ENCODE results near the gene MEIOSIN. TPM values are rescaled to one million over a fixed set of nuclear protein-coding genes. Genes with fewer than 3 reads are reported as not detected.
A peak's percentile ranks its signal among the peaks of the same experiment; 100 is the strongest.

Gene MEIOSIN
- total RNA-seq, 6 experiments from 2014 or later, result 0.24 TPM; not detected in 5

DNA sequence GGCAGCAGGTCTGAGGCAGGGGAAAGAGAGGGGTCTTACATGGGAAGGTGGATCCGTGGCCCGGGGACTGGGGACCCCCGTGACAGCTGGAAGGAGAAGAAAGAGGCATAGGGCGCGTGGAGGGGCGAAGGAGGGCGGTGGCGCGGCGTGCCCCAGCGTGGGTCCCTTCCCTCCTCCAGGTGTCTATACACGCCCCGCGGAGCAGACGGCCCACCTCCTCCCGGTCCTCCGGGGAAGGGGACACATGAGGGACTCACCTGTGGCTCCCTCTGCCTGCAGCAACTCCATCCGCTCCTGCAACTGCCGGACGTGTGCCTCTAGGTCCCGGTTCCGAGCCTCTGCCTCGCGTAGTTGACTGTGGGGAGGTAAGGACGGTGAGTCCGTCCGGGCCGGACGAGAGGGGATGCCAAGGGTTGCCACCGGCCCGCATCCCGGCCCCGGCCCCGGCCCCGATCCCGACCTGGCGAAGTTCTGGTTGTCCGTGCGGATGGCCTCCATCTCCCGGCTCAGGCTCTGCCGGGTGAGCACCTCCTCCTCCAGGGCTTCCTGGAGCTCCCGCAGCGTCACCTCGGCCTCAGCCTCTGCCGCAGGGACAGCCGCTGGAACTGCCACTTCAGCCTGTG, 38.2 kb downstream of the MEIOSIN start:
- Histone ChIP-seq H3K27ac (peak overlapping the region in 1 of 3 donors; percentile 72), H3K36me3 (no peaks in the 10 kb centered on the region), H3K4me3 (peak overlapping the region; percentile 33 to 91 (median 76)), H3K27me3 (no peaks in the 10 kb centered on the region), H3K4me1 (peaks cover 0 to 17% (median 7%) of the 10 kb centered on the region in 4 donors), H3K9me3 (no peaks in the 10 kb centered on the region)
- intact Hi-C loops (cut with DNase I), result no loop called here
- no peak for ATAC-seq
- TF ChIP-seq, protein P1, sequence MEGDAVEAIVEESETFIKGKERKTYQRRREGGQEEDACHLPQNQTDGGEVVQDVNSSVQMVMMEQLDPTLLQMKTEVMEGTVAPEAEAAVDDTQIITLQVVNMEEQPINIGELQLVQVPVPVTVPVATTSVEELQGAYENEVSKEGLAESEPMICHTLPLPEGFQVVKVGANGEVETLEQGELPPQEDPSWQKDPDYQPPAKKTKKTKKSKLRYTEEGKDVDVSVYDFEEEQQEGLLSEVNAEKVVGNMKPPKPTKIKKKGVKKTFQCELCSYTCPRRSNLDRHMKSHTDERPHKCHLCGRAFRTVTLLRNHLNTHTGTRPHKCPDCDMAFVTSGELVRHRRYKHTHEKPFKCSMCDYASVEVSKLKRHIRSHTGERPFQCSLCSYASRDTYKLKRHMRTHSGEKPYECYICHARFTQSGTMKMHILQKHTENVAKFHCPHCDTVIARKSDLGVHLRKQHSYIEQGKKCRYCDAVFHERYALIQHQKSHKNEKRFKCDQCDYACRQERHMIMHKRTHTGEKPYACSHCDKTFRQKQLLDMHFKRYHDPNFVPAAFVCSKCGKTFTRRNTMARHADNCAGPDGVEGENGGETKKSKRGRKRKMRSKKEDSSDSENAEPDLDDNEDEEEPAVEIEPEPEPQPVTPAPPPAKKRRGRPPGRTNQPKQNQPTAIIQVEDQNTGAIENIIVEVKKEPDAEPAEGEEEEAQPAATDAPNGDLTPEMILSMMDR (IDR thresholded peaks at IDR 0.05), result no peak
- no peak for TF ChIP-seq POLR2A (IDR thresholded peaks at IDR 0.05)
- DNase-seq, result peak in 2 of 3 donors; percentile 46 to 68
- 58% methylated on average over 6 of the region's 46 CpGs for WGBS (ENCODE audit: insufficient coverage, low coverage, low lambda C conversion rate, missing lambda C conversion rate)

DNA sequence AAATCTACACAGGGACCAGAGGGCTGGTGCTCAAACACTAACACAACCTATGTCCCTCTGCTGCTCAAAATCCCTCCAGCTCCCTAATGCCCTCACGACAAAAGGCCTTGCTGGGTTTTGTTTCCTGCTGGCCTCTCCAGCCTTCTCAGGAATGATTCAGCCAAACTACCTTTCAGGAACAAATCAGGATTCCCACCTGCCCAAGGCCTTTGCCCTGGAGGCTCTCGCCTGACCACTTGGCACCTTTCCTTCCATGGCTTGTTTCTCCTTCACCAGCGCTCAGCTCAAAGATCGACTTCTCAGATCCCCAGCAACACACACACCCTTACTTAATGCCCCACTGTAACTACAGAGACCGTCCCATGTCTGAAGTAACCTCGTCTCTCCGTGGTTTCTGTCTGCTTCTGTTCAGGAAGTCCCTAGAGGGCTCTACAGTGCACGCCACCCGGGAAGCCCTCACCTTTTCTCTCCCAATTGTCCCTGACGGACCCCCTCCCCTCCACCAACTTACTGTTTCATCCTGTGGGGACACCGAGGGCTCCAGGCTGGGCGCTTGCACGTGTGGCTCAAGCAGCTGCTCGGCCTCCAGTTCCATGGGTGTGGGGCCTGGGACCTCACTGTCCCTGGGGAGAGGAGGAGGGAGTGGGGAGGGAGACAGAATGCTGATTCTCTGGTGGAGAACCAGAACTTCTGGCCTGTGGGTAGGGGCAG, 39.0 kb downstream of the MEIOSIN start:
- ATAC-seq, result no peak
- no peak for DNase-seq
- Histone ChIP-seq H3K27me3 (no peaks in the 10 kb centered on the region), H3K9me3 (no peaks in the 10 kb centered on the region), H3K27ac (peak overlapping the region in 1 of 3 donors; percentile 8), H3K36me3 (peaks cover 0 to 2% (median 0%) of the 10 kb centered on the region in 4 donors), H3K4me3 (no peak overlapping the region), H3K4me1 (peaks cover 0 to 15% (median 6%) of the 10 kb centered on the region in 4 donors)
- TF ChIP-seq, protein P1 (IDR thresholded peaks at IDR 0.05), result no peak
- no peak for TF ChIP-seq POLR2A (IDR thresholded peaks at IDR 0.05)
- intact Hi-C loops (cut with DNase I), result no loop called here
- WGBS (ENCODE audit: insufficient coverage, low coverage, low lambda C conversion rate, missing lambda C conversion rate), result 48% methylated on average over 10 of the region's 14 CpGs

DNA sequence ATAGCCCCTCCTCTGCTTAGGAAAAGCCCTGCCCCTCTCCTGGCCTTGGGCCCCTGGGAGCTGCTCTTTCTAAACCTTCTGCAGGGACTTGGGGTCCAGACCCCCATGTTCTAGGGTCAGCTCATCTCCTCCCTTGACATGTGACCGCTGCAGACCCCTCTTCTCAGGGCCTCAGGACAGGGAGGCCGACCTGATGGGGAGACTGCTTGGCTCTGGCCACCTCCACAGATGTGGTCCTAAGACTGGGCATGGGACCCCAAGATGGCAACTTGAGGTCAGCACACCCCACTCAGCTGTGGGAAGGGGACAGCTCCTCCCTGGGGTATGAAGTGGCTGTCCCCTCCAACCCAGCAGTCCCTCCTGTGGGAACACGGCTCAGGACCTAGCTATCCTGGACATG, 39.7 kb downstream of the MEIOSIN start:
- Histone ChIP-seq H3K27me3 (no peaks in the 10 kb centered on the region), H3K9me3 (no peaks in the 10 kb centered on the region), H3K4me3 (no peak overlapping the region), H3K27ac (no peak overlapping the region), H3K36me3 (peaks cover 0 to 7% (median 0%) of the 10 kb centered on the region in 4 donors), H3K4me1 (peaks cover 0 to 15% (median 6%) of the 10 kb centered on the region in 4 donors)
- DNase-seq, result no peak
- intact Hi-C loops (cut with DNase I), result no loop called here
- ATAC-seq, result no peak
- WGBS (ENCODE audit: insufficient coverage, low coverage, low lambda C conversion rate, missing lambda C conversion rate), result no CpG with 5 or more reads among the region's 3 CpGs
- no peak for TF ChIP-seq POLR2A (IDR thresholded peaks at IDR 0.05)
- TF ChIP-seq, protein P1 (IDR thresholded peaks at IDR 0.05), result no peak

DNA sequence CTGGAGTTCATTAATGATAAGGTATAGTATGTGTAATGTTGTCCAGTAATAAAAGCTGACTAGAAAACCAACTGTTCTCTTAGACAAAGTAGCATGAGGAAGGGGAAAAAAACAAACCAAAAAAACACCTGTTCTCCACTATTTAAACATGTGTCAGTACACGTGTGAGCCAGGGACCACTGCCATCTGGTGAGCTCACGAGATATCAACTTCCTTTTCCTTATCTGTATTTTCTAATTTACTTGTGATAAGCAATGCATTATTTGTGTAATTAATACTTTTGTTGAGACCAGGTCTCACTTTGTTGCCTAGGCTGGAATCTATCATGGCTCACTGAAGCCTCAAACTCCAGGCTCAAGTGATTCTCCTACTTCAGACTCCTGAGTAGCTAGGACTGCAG, 40.1 kb downstream of the MEIOSIN start:
- peaks cover 0 to 15% (median 6%) of the 10 kb centered on the region in 4 donors for H3K4me1 ChIP-seq
- H3K9me3 ChIP-seq, result no peaks in the 10 kb centered on the region
- no peak for DNase-seq
- peaks cover 0 to 7% (median 0%) of the 10 kb centered on the region in 4 donors for H3K36me3 ChIP-seq
- WGBS (ENCODE audit: insufficient coverage, low coverage, low lambda C conversion rate, missing lambda C conversion rate), result 9% methylated on average over 2 of the region's 2 CpGs
- H3K4me3 ChIP-seq, result no peak overlapping the region
- ATAC-seq, result no peak
- H3K27me3 ChIP-seq, result no peaks in the 10 kb centered on the region
- no peak overlapping the region for H3K27ac ChIP-seq
- TF ChIP-seq POLR2A (IDR thresholded peaks at IDR 0.05), result no peak
- TF ChIP-seq, protein P1 (IDR thresholded peaks at IDR 0.05), result no peak
- intact Hi-C loops (cut with DNase I), result no loop called here
